ENCODE results near the gene WDTC1. TPM values are rescaled to one million over a fixed set of nuclear protein-coding genes. Genes with fewer than 3 reads are reported as not detected.

The WDTC1 gene
- total and polyA plus RNA-seq, 2 of the 8 experiments (the other 6 are each of a cell fraction or from before 2014, with no cell fraction given): 7.5 to 18.7 TPM

DNA sequence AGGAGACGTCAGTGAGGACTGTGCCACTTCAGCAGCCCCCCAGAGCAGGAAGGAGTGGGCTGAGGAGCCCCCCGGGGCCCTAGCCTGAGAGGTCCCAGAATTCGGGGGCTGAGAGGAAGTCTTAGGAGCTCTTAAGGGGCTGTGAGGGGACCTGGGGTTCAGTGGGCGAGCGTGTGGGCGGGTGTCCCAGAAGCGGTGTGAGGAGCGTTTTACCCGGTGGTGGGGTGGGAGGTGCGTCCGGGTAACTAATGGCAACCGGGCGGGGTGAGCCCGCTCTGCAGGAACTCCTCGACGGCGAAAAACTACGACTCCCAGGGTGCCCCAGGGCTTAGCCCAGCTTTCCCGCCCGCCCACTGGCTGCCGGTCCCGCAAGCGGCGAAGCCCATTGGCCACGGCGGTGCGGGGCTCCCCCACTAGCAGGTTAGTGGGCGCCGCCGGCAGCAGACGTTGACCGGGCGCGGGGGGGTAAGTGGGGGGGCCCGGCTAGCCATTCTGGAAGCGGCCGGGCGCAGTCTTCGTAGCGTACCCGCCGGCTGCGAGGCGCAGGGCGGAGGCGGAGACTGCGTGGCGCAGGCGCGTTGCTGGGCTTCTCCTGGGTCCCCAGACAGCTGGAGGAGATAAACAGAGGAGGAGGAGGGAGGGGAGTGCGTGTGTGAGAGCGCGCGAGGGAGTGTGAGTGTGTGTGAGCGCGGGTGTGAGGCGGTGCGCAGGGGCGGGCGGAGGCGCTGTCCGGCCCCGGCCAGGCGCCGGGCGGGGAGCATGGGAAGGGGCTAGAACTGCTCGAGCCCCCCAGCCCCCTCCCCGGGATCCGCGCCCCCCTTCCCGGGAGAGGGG, at the start of gene WDTC1 (continued):
- TF ChIP-seq SIN3A (conservative IDR thresholded peaks at IDR 0.05 in 1 of 2, IDR thresholded peaks at IDR 0.05 in 1 of 2; ENCODE audit: low read depth in 1 of 2, low read length in 2 of 2): peak; percentile 22 to 76; a peak in 3 of 4 replicates
- TF ChIP-seq, protein P1, sequence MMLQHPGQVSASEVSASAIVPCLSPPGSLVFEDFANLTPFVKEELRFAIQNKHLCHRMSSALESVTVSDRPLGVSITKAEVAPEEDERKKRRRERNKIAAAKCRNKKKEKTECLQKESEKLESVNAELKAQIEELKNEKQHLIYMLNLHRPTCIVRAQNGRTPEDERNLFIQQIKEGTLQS (IDR thresholded peaks at IDR 0.05; ENCODE audit: insufficient read depth, low read depth, low read length): no peak
- TF ChIP-seq EP300 (IDR thresholded peaks at IDR 0.05; ENCODE audit: borderline replicate concordance in 1 of 2, low read depth in 2 of 2, low read length in 2 of 2): 0 out of 3 replicates have a peak, but pooled peaks of 1 of the 2 experiments have one; percentile 25
- no peak for TF ChIP-seq GTF2F1 (IDR thresholded peaks at IDR 0.05; ENCODE audit: borderline replicate concordance, low read depth, low read length)
- TF ChIP-seq SIX5 (IDR thresholded peaks at IDR 0.05; ENCODE audit: low read depth, low read length): peak; percentile 86
- TF ChIP-seq, protein P2, sequence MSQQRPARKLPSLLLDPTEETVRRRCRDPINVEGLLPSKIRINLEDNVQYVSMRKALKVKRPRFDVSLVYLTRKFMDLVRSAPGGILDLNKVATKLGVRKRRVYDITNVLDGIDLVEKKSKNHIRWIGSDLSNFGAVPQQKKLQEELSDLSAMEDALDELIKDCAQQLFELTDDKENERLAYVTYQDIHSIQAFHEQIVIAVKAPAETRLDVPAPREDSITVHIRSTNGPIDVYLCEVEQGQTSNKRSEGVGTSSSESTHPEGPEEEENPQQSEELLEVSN (IDR thresholded peaks at IDR 0.05): peak; percentile 77
- 0 out of 2 replicates have a peak, but pooled peaks have one; percentile 10 for TF ChIP-seq EGR1 (IDR thresholded peaks at IDR 0.05; ENCODE audit: borderline replicate concordance, low read depth, low read length)
- peak; percentile 75 for TF ChIP-seq SP4 (IDR thresholded peaks at IDR 0.05; ENCODE audit: low read length)
- 0 out of 2 replicates have a peak, but pooled peaks have one; percentile 48 for TF ChIP-seq CHD2 (IDR thresholded peaks at IDR 0.05; ENCODE audit: low read length)
- peak; percentile 31 for TF ChIP-seq SAP30 (IDR thresholded peaks at IDR 0.05; ENCODE audit: insufficient read depth, insufficient replicate concordance, low read length)
- peak; percentile 49; the same call in 1 of the 2 replicates for TF ChIP-seq BACH1 (IDR thresholded peaks at IDR 0.05; ENCODE audit: low read length)
- peak; percentile 76 for TF ChIP-seq KDM4A (IDR thresholded peaks at IDR 0.05; ENCODE audit: low read depth, low read length, severe bottlenecking)
- no peak for TF ChIP-seq JUND (IDR thresholded peaks at IDR 0.05; ENCODE audit: low read length)
- peak; percentile 85 for TF ChIP-seq CREB1 (IDR thresholded peaks at IDR 0.05)
- TF ChIP-seq YY1 (IDR thresholded peaks at IDR 0.05; ENCODE audit: low read depth, low read length): no peak
